Keratinocyte (primary cell): ENCODE data around the gene MOCS1. TPM values are rescaled to one million over a fixed set of nuclear protein-coding genes. Genes with fewer than 3 reads are reported as not detected.
"Not testable (repeated sequence)": the region's sequence is repeated elsewhere in the genome, so short reads cannot be mapped to it uniquely, and the experiment has no call there.

Source experiments
- DNase-seq: peaks from one replicate; pipeline ENCODE4 v3.0.0-alpha.2; 2011; ENCODE audit warnings: low read depth, missing footprints, low spot score
- FAIRE-seq: peaks from 2 replicates; lab custom pipeline; 2011; peaks lifted over from hg19 to GRCh38; lab: Jason Lieb, UNC
- H2AFZ ChIP-seq: 2 replicates; pipeline ENCODE4 v1.6.0; 2012; ENCODE audit warnings: low read length, control low read depth, inconsistent platforms; ENCODE audit not compliant: control insufficient read depth
- H3K27ac ChIP-seq: 2 replicates; pipeline ENCODE4 v1.5.1; 2011; ENCODE audit warnings: low read length; ENCODE audit not compliant: control insufficient read depth, insufficient read depth
- H3K27me3 ChIP-seq: 3 replicates; pipeline ENCODE4 v1.6.0; 2011; ENCODE audit warnings: low read length; ENCODE audit not compliant: control insufficient read depth, insufficient read depth; ENCODE audit errors: extremely low read depth
- H3K36me3 ChIP-seq, 2 experiments: 2 replicates in 1 of 2; 3 replicates in 1 of 2; pipeline ENCODE4 v1.5.1; 2011; ENCODE audit warnings: low read length in 2 of 2, mild to moderate bottlenecking in 1 of 2; ENCODE audit not compliant: control insufficient read depth in 2 of 2, insufficient read depth in 2 of 2; ENCODE audit errors: extremely low read depth in 1 of 2
- H3K4me1 ChIP-seq: 3 replicates; pipeline ENCODE4 v1.5.1; 2011; ENCODE audit warnings: low read length; ENCODE audit not compliant: control insufficient read depth, insufficient read depth; ENCODE audit errors: extremely low read depth
- H3K4me2 ChIP-seq: 3 replicates; pipeline ENCODE4 v1.6.0; 2011; ENCODE audit warnings: low read depth, low read length; ENCODE audit not compliant: control insufficient read depth, insufficient read depth; ENCODE audit errors: extremely low read depth
- H3K4me3 ChIP-seq, 3 experiments: fragments of 200-600 bp in 1 of 3; sonication (generic) in 1 of 3; 2 replicates in 2 of 3; 3 replicates in 1 of 3; pipeline ENCODE4 v1.5.1; 2011 to 2016; ENCODE audit warnings: low read length in 3 of 3, mild to moderate bottlenecking in 3 of 3, control low read depth in 2 of 3, inconsistent platforms in 1 of 3, low read depth in 1 of 3, mixed read lengths in 1 of 3, mixed run types in 1 of 3, moderate library complexity in 1 of 3; ENCODE audit not compliant: control insufficient read depth in 2 of 3, insufficient read depth in 2 of 3; ENCODE audit errors: extremely low read depth in 1 of 3
- H3K79me2 ChIP-seq: 2 replicates; pipeline ENCODE4 v1.6.0; 2012; ENCODE audit warnings: low read length; ENCODE audit not compliant: control insufficient read depth, insufficient read depth
- H3K9ac ChIP-seq: 3 replicates; pipeline ENCODE4 v1.6.0; 2011; ENCODE audit warnings: low read length; ENCODE audit not compliant: control insufficient read depth, insufficient read depth; ENCODE audit errors: extremely low read depth
- H3K9me1 ChIP-seq: 3 replicates; pipeline ENCODE4 v1.6.0; 2011; ENCODE audit warnings: low read length; ENCODE audit not compliant: control insufficient read depth, insufficient read depth; ENCODE audit errors: extremely low read depth
- H3K9me3 ChIP-seq: 2 replicates; pipeline ENCODE4 v1.5.1; 2012; ENCODE audit warnings: low read depth, low read length; ENCODE audit not compliant: control insufficient read depth
- H4K20me1 ChIP-seq: 3 replicates; pipeline ENCODE4 v1.6.0; 2011; ENCODE audit warnings: low read length; ENCODE audit not compliant: control insufficient read depth, insufficient read depth; ENCODE audit errors: extremely low read depth
- CTCF ChIP-seq, 3 experiments: IDR thresholded peaks in 1 of 3; conservative IDR thresholded peaks in 1 of 3; optimal IDR thresholded peaks in 1 of 3; 2 replicates in 2 of 3; 3 replicates in 1 of 3; pipeline versions ENCODE3 to v1.5.1; 2011; ENCODE audit warnings: low read length in 3 of 3, mild to moderate bottlenecking in 3 of 3, moderate library complexity in 2 of 3, control low read depth in 1 of 3, inconsistent platforms in 1 of 3; ENCODE audit not compliant: insufficient read depth in 2 of 3; ENCODE audit errors: extremely low read depth in 1 of 3
- EZH2 ChIP-seq: IDR thresholded peaks from one replicate; pipeline ENCODE4 v1.6.1; 2012; ENCODE audit warnings: inconsistent platforms, mild to moderate bottlenecking, low read length, moderate library complexity
- dilution Hi-C: fragments of 300-500 bp; cut with MboI; formaldehyde crosslinking; loops from one replicate; pipeline ENCODE4 v1.7.0; 2020; ENCODE audit warnings: low sequenced_read_pairs; ENCODE audit not compliant: extremely low pct_ligation_motif_present
- polyA plus RNA-seq, 5 experiments: library from polyadenylated mRNA; depleted of rRNA in 3 of 5; stranded (reverse) in 3 of 5; stranded (forward) in 1 of 5; unstranded in 1 of 5; fragments of >200 nt; gene quantifications; 1 replicate in 1 of 5; 2 replicates in 3 of 5; 3 replicates in 1 of 5; pipeline versions ENCODE4 v1.2.1 to v1.2.3, GENCODE V29; 2011 to 2012; ENCODE audit warnings: missing spikeins in 2 of 5, low read depth in 1 of 5, low replicate concordance in 1 of 5

MOCS1 gene
- polyA plus RNA-seq, 1 donor (not counting 4 experiments of a cell fraction or from before 2014, with no cell fraction given): 2.2 TPM

DNA sequence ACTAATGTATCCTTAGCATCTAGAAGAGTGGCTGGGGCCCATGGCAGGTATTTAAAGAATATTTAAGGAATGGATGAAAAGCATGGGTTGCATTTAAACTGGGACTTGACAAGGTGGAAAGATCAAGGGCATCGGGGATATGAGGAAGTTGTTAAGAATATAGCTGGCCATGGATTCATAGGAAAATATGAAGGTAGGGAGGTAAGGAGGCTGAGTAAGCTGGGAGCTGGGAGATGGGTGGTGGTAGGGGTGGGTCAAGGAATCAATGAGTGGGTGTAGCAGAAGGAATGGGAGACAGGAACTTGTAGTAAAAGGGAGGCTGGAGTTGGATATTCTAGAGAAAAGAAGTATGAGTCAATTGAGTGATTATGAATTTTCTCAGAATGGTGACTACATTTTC, 44.0 kb upstream of the MOCS1 start:
- Histone ChIP-seq H2AFZ (no peak overlapping the region), H3K4me1 (no peaks in the 10 kb centered on the region), H3K9me1 (no peaks in the 10 kb centered on the region), H3K27me3 (peaks cover 4% of the 10 kb centered on the region), H3K79me2 (no peaks in the 10 kb centered on the region), H3K9me3 (no peaks in the 10 kb centered on the region), H3K27ac (no peak overlapping the region), H3K36me3 (no peaks in the 10 kb centered on the region), H3K9ac (no peak overlapping the region), H3K4me3 (no peak overlapping the region), H4K20me1 (no peaks in the 10 kb centered on the region), H3K4me2 (no peak overlapping the region)
- no peak for TF ChIP-seq CTCF (optimal IDR thresholded peaks at IDR 0.05 in 1 of 3, IDR thresholded peaks at IDR 0.05 in 1 of 3, conservative IDR thresholded peaks at IDR 0.05 in 1 of 3; ENCODE audit: extremely low read depth in 1 of 3, insufficient read depth in 2 of 3, low read length in 3 of 3)
- TF ChIP-seq EZH2: no peak
- DNase-seq: no peak
- dilution Hi-C loops: no loop called here
- no peak for FAIRE-seq

GRCh38 chr6:39973661-39974060, 39.4 kb upstream of the MOCS1 start:
- Histone ChIP-seq H3K27me3 (peaks cover 4% of the 10 kb centered on the region), H3K27ac (no peak overlapping the region), H3K9me1 (no peaks in the 10 kb centered on the region), H4K20me1 (no peaks in the 10 kb centered on the region), H3K4me1 (no peaks in the 10 kb centered on the region), H2AFZ (no peak overlapping the region), H3K36me3 (no peaks in the 10 kb centered on the region), H3K4me2 (no peak overlapping the region), H3K9me3 (no peaks in the 10 kb centered on the region), H3K79me2 (no peaks in the 10 kb centered on the region), H3K9ac (no peak overlapping the region), H3K4me3 (no peak overlapping the region)
- dilution Hi-C loops: no loop called here
- DNase-seq (no peak), FAIRE-seq (no peak)
- TF ChIP-seq EZH2 (no peak), CTCF (optimal IDR thresholded peaks at IDR 0.05 in 1 of 3, IDR thresholded peaks at IDR 0.05 in 1 of 3, conservative IDR thresholded peaks at IDR 0.05 in 1 of 3; ENCODE audit: extremely low read depth in 1 of 3, insufficient read depth in 2 of 3, low read length in 3 of 3) (no peak)

DNA sequence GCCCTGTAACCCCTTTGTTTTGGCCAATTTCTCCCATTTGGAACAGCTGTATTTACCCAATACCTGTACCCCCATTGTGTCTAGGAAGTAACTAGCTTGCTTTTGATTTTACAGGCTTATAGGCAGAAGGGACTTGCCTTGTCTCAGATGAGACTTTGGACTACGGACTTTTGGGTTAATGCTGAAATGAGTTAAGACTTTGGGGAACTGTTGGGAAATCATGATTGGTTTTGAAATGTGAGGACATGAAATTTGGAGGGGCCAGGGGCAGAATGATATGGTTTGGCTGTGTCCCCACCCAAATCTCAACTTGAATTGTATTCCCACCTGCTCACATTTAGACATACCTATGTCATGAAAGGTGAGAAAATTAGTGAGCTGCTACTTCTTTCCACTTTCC, 38.5 kb upstream of the MOCS1 start:
- dilution Hi-C loops, H3K9me3 ChIP-seq, H3K9ac ChIP-seq, H3K4me2 ChIP-seq, H3K4me3 ChIP-seq, DNase-seq, H4K20me1 ChIP-seq, H2AFZ ChIP-seq, H3K27ac ChIP-seq, FAIRE-seq, H3K27me3 ChIP-seq, H3K79me2 ChIP-seq, H3K36me3 ChIP-seq, H3K9me1 ChIP-seq, H3K4me1 ChIP-seq: not testable (repeated sequence)

- H3K27ac ChIP-seq, H2AFZ ChIP-seq, H3K9me3 ChIP-seq, H3K9ac ChIP-seq, H3K4me3 ChIP-seq, H3K4me2 ChIP-seq, H3K4me1 ChIP-seq, H3K9me1 ChIP-seq, H4K20me1 ChIP-seq, H3K36me3 ChIP-seq, H3K79me2 ChIP-seq, dilution Hi-C loops, FAIRE-seq, DNase-seq, H3K27me3 ChIP-seq: not testable (repeated sequence)
Measured at GRCh38 chr6:39971131-39971530, 36.9 kb upstream of the MOCS1 start.
